ENCODE results near the gene ZNF584.

Gene ZNF584

DNA sequence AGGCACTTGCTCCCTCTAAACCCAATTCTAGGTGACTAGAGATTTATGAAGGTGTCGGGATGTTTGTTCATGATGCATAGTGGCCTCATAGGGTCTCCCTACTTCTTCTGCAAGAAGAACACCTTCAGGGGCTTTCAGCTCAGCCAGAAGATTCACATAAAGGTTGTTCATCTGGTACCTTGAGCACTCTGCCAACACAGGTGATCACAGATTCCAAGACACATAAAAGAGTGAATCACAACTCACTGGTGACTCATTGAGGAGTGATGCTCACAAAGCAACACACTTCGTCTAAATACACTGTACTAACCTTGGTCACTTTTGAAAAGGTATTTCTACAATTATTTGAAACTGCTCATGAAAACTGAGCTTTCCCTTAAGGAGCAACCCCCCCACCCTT, 51.6 kb downstream of the ZNF584 start:
- FAIRE-seq (no peak), DNase-seq (ENCODE audit: low spot score) (no peak)

DNA sequence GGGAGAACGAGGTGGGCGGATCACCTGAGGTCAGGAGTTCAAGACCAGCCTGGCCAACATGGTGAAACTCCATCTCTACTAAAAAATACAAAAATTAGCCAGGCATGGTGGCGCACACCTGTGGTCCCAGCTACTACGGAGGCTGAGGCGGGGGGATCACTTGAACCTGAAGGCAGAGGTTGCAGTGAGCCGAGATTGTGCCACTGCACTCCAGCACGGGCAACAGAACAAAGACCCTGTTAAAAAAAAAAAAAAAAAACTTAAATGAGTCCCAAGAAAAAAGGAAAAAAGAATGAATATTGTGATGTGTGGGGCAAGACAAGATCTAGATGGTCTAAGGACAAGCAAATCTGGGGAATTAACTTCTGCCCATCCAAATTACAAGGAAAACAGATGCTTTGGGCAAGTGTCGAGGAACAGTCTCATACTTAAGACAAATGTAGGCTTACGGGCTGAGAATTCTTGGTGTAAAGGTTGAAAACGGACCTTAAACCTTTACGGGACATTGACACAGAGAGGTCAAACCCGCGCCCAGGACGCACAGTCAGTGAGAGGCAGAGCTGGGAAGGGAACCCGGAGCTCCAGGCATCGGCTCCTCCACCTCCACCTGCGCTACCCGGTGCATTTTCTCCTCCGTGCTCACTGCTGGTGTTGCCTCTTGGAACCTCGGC, 57.8 kb downstream of the ZNF584 start:
- DNase-seq (ENCODE audit: low spot score) (no peak), FAIRE-seq (no peak)

DNA sequence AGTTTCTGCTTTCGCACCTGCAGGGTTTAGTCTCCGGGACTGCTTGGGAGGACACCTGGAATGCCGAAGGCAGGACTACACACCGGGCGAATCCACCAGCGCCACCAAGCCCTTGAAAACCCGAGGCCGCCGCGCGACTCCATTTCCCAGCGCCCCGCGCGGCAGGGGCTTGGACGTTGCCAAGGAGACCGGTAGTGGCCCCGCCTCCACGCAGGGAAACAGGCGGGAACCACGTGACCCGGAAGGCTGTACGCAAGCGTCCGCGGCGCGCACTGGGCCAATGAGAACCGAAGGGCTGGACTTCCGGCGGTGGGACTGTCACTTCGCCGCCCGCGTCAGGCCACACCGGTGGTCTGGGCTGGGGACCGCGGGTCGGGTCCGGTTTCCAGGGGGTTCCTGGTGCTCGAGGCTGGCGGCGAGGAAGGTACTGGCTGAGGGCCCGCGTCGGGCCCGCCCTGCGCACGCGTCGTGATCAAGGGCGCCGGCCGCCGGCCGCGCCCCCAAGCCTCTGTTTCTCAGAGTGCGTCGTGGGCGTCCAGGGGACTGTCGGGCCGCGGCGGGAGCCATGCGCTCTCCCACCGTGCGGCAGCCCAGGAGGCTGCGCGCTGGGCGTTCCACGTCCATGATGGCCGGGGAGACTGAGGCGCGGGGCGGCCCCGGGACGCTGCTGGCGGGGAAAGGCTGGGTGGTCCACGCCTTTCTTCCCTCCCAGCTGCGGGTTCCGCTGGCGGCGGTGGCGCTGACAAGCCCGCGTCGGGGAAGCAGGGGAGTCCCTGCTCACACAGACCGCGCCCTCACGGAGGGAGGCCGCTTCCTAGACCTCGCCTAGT, 58.5 kb downstream of the ZNF584 start, which contains the start of gene ZNF324:
ZNF324 (plus strand) TSS at position 321 of the 830 bp plus-strand sequence. CDS start 2,106 bp downstream, outside the sequence.
- DNase-seq (ENCODE audit: low spot score) (peak; percentile 79), FAIRE-seq (peak; percentile 65)
